ENCODE data around the gene RUNX1. TPM values are rescaled to one million over a fixed set of nuclear protein-coding genes. Genes with fewer than 3 reads are reported as not detected.
A peak's percentile ranks its signal among the peaks of the same experiment; 100 is the strongest.

RUNX1 gene
- total and polyA plus RNA-seq, 7 experiments from 2014 or later = 27.9 to 154 (median 85.1) TPM

GRCh38 chr21:34878501-34878900, 170.6 kb downstream of the RUNX1 start:
- Mint-ChIP-seq H3K36me3 (peaks cover 10 to 54% (median 35%) of the 10 kb centered on the region in 5 donors), H3K27me3 (no peaks in the 10 kb centered on the region), H3K9me3 (peaks cover 0 to 4% (median 0%) of the 10 kb centered on the region in 11 donors), H3K4me3 (no peak overlapping the region), H3K4me1 (peaks cover 25 to 65% (median 54%) of the 10 kb centered on the region in 7 donors), H3K27ac (peak overlapping the region in 4 of 9 donors; percentile 8 to 48 (median 36))
- Histone ChIP-seq H3K4me3 (ENCODE audit: low read length) (no peak overlapping the region), H3K4me1 (ENCODE audit: control insufficient read depth in 2 of 2, insufficient read depth in 2 of 2, low read length in 2 of 2) (peaks cover 7 to 14% of the 10 kb centered on the region in 2 donors), H3K36me3 (ENCODE audit: control insufficient read depth in 2 of 3, insufficient read depth in 3 of 3, low read length in 3 of 3) (peaks cover 13 to 50% (median 27%) of the 10 kb centered on the region in 3 experiments), H3K9me3 (ENCODE audit: control insufficient read depth in 2 of 3, low read length in 3 of 3) (no peaks in the 10 kb centered on the region), H3K27ac (ENCODE audit: low read depth, low read length) (no peak overlapping the region), H3K27me3 (ENCODE audit: control insufficient read depth in 2 of 2, insufficient read depth in 2 of 2, low read length in 2 of 2) (no peaks in the 10 kb centered on the region)
- ATAC-seq (no peak), DNase-seq (no peak)
- POLR2A ChIA-PET = no interaction called here
- CTCF ChIA-PET = interaction anchor here (0.7 kb wide), 1 partner anchor 173 kb away, joined by 4 read pairs; no protein-coding TSS in a partner anchor
- intact Hi-C loops (cut with micrococcal nuclease) = no loop called here

GRCh38 chr21:34877485-34878128, 171.5 kb downstream of the RUNX1 start:
- H3K4me1 Mint-ChIP-seq = peaks cover 16 to 63% (median 45%) of the 10 kb centered on the region in 7 donors
- H3K27me3 Mint-ChIP-seq = no peaks in the 10 kb centered on the region
- intact Hi-C loops (cut with micrococcal nuclease) = no loop called here
- ATAC-seq = no peak
- H3K27ac Mint-ChIP-seq = peak overlapping the region in 5 of 9 donors; percentile 6 to 72 (median 52)
- POLR2A ChIA-PET = no interaction called here
- CTCF ChIA-PET = interaction anchor here (1.5 kb wide), 1 partner anchor 10 kb away, joined by 3 read pairs; no protein-coding TSS in a partner anchor
- no peak overlapping the region for H3K27ac ChIP-seq (ENCODE audit: low read depth, low read length)
- no peaks in the 10 kb centered on the region for H3K9me3 ChIP-seq (ENCODE audit: control insufficient read depth in 2 of 3, low read length in 3 of 3)
- peaks cover 13 to 57% (median 28%) of the 10 kb centered on the region in 3 experiments for H3K36me3 ChIP-seq (ENCODE audit: control insufficient read depth in 2 of 3, insufficient read depth in 3 of 3, low read length in 3 of 3)
- H3K4me3 Mint-ChIP-seq = no peak overlapping the region
- peaks cover 7 to 58% (median 32%) of the 10 kb centered on the region in 5 donors for H3K36me3 Mint-ChIP-seq
- no peak overlapping the region for H3K4me3 ChIP-seq (ENCODE audit: low read length)
- no peak for DNase-seq
- no peaks in the 10 kb centered on the region for H3K27me3 ChIP-seq (ENCODE audit: control insufficient read depth in 2 of 2, insufficient read depth in 2 of 2, low read length in 2 of 2)
- H3K9me3 Mint-ChIP-seq = peaks cover 0 to 4% (median 0%) of the 10 kb centered on the region in 11 donors
- peaks cover 0 to 11% of the 10 kb centered on the region in 2 donors for H3K4me1 ChIP-seq (ENCODE audit: control insufficient read depth in 2 of 2, insufficient read depth in 2 of 2, low read length in 2 of 2)

GRCh38 chr21:34875830-34876229, 173.3 kb downstream of the RUNX1 start:
- POLR2A ChIA-PET = no interaction called here
- peaks cover 0 to 4% (median 0%) of the 10 kb centered on the region in 11 donors for H3K9me3 Mint-ChIP-seq
- peak overlapping the region in 6 of 9 donors; percentile 2 to 56 (median 16) for H3K27ac Mint-ChIP-seq
- Histone ChIP-seq H3K27me3 (ENCODE audit: control insufficient read depth in 2 of 2, insufficient read depth in 2 of 2, low read length in 2 of 2) (no peaks in the 10 kb centered on the region), H3K9me3 (ENCODE audit: control insufficient read depth in 2 of 3, low read length in 3 of 3) (no peaks in the 10 kb centered on the region), H3K36me3 (ENCODE audit: control insufficient read depth in 2 of 3, insufficient read depth in 3 of 3, low read length in 3 of 3) (peaks cover 17 to 65% (median 26%) of the 10 kb centered on the region in 3 experiments), H3K27ac (ENCODE audit: low read depth, low read length) (no peak overlapping the region), H3K4me3 (ENCODE audit: low read length) (no peak overlapping the region), H3K4me1 (ENCODE audit: control insufficient read depth in 2 of 2, insufficient read depth in 2 of 2, low read length in 2 of 2) (no peaks in the 10 kb centered on the region)
- peaks cover 9 to 58% (median 34%) of the 10 kb centered on the region in 5 donors for H3K36me3 Mint-ChIP-seq
- peaks cover 13 to 53% (median 33%) of the 10 kb centered on the region in 7 donors for H3K4me1 Mint-ChIP-seq
- no peaks in the 10 kb centered on the region for H3K27me3 Mint-ChIP-seq
- peak overlapping the region in 1 of 10 donors; percentile 3 for H3K4me3 Mint-ChIP-seq
- DNase-seq (no peak), ATAC-seq (no peak)
- CTCF ChIA-PET = no interaction called here
- intact Hi-C loops (cut with micrococcal nuclease) = no loop called here

DNA sequence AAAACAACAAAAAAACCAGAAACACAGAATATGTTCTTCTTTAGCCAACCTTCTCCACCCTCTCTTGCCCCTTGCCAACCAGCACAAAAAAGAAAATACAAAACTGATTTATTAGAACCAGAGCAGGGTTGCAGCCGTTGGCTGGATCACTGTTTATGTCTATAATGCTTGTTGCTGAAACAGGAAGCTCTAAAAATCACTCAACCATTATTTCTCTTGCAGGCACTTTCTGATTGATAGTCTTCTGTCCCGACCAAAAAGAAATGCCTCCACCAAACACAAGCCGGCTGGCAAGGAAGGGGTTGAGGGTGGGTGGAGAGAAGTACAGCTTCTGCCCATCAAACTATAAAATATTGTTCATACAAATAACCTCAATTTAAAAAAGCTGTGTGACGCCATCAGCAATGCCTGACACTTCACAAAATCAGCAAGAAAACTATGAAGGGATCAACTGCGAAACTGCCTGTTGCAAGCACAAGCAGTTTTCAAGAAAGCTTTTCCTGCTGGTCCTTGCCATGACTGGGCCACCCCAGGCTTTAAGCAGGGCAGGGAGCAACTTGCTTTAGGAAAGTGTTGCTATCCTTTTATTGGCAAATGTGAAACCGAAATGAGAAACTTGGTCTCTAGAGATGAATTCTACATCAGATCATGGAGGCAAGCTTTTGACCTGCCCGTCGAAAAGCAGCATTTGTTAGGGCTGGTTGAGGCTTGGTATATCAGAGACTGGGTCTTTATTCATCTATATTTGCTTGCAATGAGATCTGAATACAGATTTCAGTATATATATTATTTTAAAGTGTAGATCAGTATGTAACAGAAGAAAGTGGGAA, 174.2 kb downstream of the RUNX1 start:
- H3K27me3 Mint-ChIP-seq = no peaks in the 10 kb centered on the region
- POLR2A ChIA-PET = interaction anchor here (1.2 kb wide), 1 partner anchor 13 kb away, joined by 4 read pairs; no protein-coding TSS in a partner anchor
- no peak overlapping the region for H3K27ac ChIP-seq (ENCODE audit: low read depth, low read length)
- H3K36me3 ChIP-seq (ENCODE audit: control insufficient read depth in 2 of 3, insufficient read depth in 3 of 3, low read length in 3 of 3) = peaks cover 18 to 67% (median 24%) of the 10 kb centered on the region in 3 experiments
- H3K4me1 Mint-ChIP-seq = peaks cover 13 to 50% (median 32%) of the 10 kb centered on the region in 7 donors
- ATAC-seq = no peak
- H3K4me3 Mint-ChIP-seq = peak overlapping the region in 1 of 10 donors; percentile 5
- H3K4me3 ChIP-seq (ENCODE audit: low read length) = no peak overlapping the region
- peak overlapping the region in 6 of 9 donors; percentile 4 to 62 (median 49) for H3K27ac Mint-ChIP-seq
- H3K9me3 ChIP-seq (ENCODE audit: control insufficient read depth in 2 of 3, low read length in 3 of 3) = no peaks in the 10 kb centered on the region
- H3K36me3 Mint-ChIP-seq = peaks cover 9 to 53% (median 28%) of the 10 kb centered on the region in 5 donors
- CTCF ChIA-PET = interaction anchor here (0.6 to 1.0 kb wide), 2 partner anchors 15 to 127 kb away, joined by 3 read pairs; no protein-coding TSS in a partner anchor
- H3K27me3 ChIP-seq (ENCODE audit: control insufficient read depth in 2 of 2, insufficient read depth in 2 of 2, low read length in 2 of 2) = no peaks in the 10 kb centered on the region
- intact Hi-C loops (cut with micrococcal nuclease) = no loop called here
- H3K4me1 ChIP-seq (ENCODE audit: control insufficient read depth in 2 of 2, insufficient read depth in 2 of 2, low read length in 2 of 2) = no peaks in the 10 kb centered on the region
- DNase-seq = no peak
- H3K9me3 Mint-ChIP-seq = peaks cover 0 to 4% (median 0%) of the 10 kb centered on the region in 11 donors

DNA sequence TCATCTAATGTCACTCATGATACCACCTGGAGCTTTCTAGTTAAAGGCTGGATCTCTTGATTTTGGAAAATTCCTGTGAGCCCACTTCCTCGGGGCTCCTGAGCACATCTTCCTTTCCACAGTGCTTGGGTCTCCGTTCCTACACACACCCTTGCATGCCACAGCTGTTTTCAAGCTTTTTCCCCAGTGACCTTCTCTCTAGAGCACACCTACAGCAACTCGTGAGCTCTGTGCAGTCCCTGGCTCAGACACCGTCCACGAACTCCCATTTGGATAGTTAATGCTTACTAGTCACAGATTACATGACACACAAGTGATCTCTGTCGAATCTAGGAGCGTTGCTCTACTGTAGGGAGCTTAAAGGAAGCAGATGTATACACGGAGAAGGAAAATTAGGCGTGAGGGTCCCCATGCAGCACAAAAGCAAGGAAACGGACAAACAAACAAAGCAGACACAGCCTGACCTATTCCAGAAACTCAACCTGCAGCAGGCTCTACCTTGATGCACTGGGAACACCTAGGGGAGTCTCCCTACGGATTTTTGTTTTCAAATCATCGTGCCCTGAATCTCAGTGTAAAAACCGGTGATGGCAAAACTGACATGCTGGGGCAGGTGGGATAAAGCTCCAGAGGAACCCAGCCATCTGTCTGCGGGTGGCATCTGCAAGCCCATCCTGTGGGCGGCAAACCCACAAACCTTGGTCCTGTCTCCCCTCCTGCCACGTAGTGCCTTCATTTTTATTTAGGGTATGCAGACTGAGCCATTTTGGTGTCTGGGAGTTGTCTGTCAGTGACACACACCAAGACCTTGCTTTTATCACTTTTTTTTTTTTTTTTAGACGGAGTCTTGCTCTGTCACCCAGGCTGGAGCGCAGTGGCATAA, 177.8 kb downstream of the RUNX1 start:
- intact Hi-C loops (cut with micrococcal nuclease) = no loop called here
- H3K27ac ChIP-seq (ENCODE audit: low read depth, low read length) = no peak overlapping the region
- H3K4me1 Mint-ChIP-seq = peaks cover 17 to 62% (median 53%) of the 10 kb centered on the region in 7 donors
- ChIA-PET POLR2A (interaction anchor here (0.6 kb wide), 1 partner anchor 176 kb away, joined by 4 read pairs; no protein-coding TSS in a partner anchor), CTCF (no interaction called here)
- no peaks in the 10 kb centered on the region for H3K9me3 ChIP-seq (ENCODE audit: control insufficient read depth in 2 of 3, low read length in 3 of 3)
- peak overlapping the region in 6 of 9 donors; percentile 14 to 63 (median 26) for H3K27ac Mint-ChIP-seq
- H3K4me3 ChIP-seq (ENCODE audit: low read length) = no peak overlapping the region
- DNase-seq (no peak), ATAC-seq (no peak)
- no peaks in the 10 kb centered on the region for H3K27me3 Mint-ChIP-seq
- H3K4me3 Mint-ChIP-seq = no peak overlapping the region
- H3K9me3 Mint-ChIP-seq = peaks cover 0 to 4% (median 0%) of the 10 kb centered on the region in 11 donors
- peaks cover 3 to 54% (median 18%) of the 10 kb centered on the region in 5 donors for H3K36me3 Mint-ChIP-seq
- peaks cover 11 to 75% (median 18%) of the 10 kb centered on the region in 3 experiments for H3K36me3 ChIP-seq (ENCODE audit: control insufficient read depth in 2 of 3, insufficient read depth in 3 of 3, low read length in 3 of 3)
- H3K27me3 ChIP-seq (ENCODE audit: control insufficient read depth in 2 of 2, insufficient read depth in 2 of 2, low read length in 2 of 2) = no peaks in the 10 kb centered on the region
- peaks cover 0 to 7% of the 10 kb centered on the region in 2 donors for H3K4me1 ChIP-seq (ENCODE audit: control insufficient read depth in 2 of 2, insufficient read depth in 2 of 2, low read length in 2 of 2)

GRCh38 chr21:34870246-34870645, 178.9 kb downstream of the RUNX1 start:
- H3K4me3 Mint-ChIP-seq = no peak overlapping the region
- peaks cover 11 to 77% (median 18%) of the 10 kb centered on the region in 3 experiments for H3K36me3 ChIP-seq (ENCODE audit: control insufficient read depth in 2 of 3, insufficient read depth in 3 of 3, low read length in 3 of 3)
- H3K27ac Mint-ChIP-seq = no peak overlapping the region
- POLR2A ChIA-PET = interaction anchor here (0.6 kb wide), 1 partner anchor 10 kb away, joined by 3 read pairs; no protein-coding TSS in a partner anchor
- peaks cover 3 to 56% (median 27%) of the 10 kb centered on the region in 5 donors for H3K36me3 Mint-ChIP-seq
- H3K9me3 Mint-ChIP-seq = peaks cover 0 to 3% (median 0%) of the 10 kb centered on the region in 11 donors
- H3K9me3 ChIP-seq (ENCODE audit: control insufficient read depth in 2 of 3, low read length in 3 of 3) = no peaks in the 10 kb centered on the region
- intact Hi-C loops (cut with micrococcal nuclease) = no loop called here
- ATAC-seq (no peak), DNase-seq (no peak)
- no peak overlapping the region for H3K4me3 ChIP-seq (ENCODE audit: low read length)
- H3K27ac ChIP-seq (ENCODE audit: low read depth, low read length) = no peak overlapping the region
- H3K4me1 ChIP-seq (ENCODE audit: control insufficient read depth in 2 of 2, insufficient read depth in 2 of 2, low read length in 2 of 2) = peaks cover 0 to 16% of the 10 kb centered on the region in 2 donors
- no peaks in the 10 kb centered on the region for H3K27me3 ChIP-seq (ENCODE audit: control insufficient read depth in 2 of 2, insufficient read depth in 2 of 2, low read length in 2 of 2)
- peaks cover 24 to 68% (median 55%) of the 10 kb centered on the region in 7 donors for H3K4me1 Mint-ChIP-seq
- no peaks in the 10 kb centered on the region for H3K27me3 Mint-ChIP-seq
- CTCF ChIA-PET = no interaction called here

All from naive thymus-derived CD4-positive, alpha-beta T cell (primary cell).